GM21737 (cell line): ENCODE measurements around the gene HOXD4.

Source experiments
- ATAC-seq: cut with Tn5 transposase; IDR thresholded peaks from one replicate; pipeline ENCODE4 v1.9.1; 2021; ENCODE audit warnings: mild to moderate bottlenecking, moderate library complexity; ENCODE audit not compliant: unreplicated experiment

Gene HOXD4

DNA sequence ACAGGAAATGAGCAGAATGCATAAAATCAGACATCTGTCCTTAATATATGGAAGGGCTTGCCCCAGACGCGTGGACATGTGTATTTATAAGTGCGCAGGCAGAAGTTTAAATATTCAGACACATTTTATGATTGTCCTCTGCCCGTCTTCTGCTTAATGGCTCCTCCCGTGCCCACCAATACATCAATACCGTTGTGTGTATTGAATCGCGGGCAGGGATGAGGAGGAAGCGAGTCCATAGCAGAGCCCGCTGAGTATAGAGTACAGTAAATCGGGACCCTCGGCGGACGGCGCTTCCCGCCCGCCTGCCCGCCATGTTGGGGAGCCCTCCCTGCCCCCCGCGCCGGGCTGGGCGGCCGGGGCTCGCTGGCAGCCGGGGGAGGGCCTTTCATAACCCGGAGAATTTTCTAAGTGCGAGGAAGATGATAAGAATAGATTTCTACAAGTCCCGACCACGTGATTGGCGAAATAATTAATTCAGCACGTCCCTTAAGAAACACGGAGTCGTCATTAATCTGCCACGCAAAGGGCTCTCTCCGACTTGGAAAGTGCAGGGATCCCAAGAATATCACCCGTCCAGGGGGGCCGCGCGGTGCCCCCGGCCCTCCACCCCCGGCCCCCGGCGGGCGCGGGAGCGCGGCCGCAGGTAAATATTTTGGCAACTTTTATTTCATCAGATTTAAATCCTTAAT is 5.6 kb downstream of the HOXD4 start, which contains the start of gene HOXD3:
TSS of gene HOXD3 (plus strand) at position 501 of the 692 bp plus-strand sequence. CDS start 11,808 bp downstream, outside the sequence.
- no peak for ATAC-seq

DNA sequence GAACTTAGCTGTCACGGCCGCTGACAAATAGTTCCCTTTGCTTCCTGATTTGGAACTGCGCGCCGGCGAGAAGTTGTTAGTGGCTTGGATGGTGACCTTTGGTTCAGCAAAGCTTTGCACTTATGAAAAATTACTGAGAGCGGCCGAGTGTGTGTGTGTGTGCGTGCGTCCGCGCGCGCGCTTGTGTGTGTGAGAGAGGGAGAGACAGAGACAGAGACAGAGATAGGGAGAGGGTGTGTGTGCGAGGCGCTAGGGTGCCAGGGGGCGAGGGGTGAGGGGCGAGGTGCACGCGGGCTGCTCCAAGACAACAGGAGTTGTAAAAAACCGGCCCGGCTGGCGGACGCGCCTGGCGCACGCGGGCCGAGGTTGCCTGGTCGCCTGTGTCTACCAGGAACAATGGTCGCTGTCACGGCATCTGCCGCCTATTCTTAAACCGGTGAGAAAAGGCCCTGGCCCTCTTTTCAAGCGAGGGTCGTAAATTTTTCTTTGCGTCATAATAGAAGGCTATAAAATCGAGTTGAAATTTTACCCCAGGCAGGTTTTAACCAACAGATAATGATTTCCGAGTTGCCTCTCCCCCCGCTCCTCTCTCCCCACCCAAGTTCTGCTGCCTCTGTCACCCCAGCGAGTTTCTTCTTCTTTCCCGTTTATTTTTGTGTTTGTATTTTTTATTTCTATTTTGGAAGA is 6.3 kb downstream of the HOXD4 start:
- no peak for ATAC-seq

DNA sequence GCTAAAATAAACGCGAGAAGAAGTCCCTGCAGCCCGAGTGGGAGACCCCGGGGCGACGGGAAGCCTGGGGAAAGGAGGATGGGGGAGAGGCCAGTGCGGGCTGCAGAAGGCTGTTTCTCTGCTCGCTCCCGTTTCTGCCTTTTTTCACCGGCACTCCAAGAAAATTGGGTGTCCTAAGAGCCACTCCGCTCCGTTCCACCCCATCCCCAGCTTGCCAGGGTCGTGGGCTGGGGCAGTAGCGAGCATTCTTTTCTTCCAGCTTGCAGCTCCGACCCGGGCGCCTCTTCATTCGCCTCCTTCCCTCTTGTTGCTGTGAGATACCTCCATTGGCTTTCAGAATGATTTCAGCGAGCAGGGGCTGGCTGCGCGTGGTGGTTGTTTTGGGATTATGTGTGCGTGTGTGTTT is 6.8 kb downstream of the HOXD4 start:
- no peak for ATAC-seq

DNA sequence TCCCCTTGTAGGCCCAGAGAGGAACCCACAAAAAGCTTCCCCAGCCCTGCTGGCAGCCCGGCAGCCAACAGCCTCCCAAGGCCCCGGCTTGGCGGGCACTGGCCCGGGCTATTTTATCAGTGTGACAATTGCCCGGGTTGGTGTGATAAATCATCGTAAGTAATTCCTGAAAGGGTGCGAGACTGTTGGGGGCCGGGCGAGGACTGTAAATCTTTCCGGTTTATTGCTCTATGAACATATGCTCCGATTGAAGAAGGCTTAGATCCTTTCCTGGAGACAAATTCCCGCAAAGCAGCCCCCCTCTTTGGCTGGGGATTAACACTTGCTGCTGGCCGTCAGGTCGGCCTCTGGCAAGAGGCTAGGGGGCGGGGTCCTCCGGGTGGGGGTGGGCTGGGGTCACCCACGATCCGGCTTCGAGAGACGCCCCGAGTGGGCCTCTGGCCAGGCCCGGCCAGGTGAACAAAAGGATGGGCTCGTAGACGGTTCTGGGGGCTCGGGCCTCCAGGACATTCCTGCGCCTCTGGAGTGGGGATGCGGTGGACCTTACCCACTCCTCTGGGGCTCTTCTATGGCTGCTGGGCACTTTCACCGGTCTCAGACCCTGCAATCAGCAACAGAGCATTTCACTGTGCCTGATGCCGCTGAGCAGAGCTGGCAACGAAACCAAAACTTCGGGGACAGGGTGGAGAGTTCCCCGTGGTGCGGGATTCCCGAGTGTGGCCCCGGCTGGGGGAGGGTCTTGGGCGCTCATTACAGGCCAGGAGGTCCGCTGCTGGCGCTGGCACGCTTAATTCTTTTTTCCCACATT is 7.7 kb downstream of the HOXD4 start:
- no peak for ATAC-seq

DNA sequence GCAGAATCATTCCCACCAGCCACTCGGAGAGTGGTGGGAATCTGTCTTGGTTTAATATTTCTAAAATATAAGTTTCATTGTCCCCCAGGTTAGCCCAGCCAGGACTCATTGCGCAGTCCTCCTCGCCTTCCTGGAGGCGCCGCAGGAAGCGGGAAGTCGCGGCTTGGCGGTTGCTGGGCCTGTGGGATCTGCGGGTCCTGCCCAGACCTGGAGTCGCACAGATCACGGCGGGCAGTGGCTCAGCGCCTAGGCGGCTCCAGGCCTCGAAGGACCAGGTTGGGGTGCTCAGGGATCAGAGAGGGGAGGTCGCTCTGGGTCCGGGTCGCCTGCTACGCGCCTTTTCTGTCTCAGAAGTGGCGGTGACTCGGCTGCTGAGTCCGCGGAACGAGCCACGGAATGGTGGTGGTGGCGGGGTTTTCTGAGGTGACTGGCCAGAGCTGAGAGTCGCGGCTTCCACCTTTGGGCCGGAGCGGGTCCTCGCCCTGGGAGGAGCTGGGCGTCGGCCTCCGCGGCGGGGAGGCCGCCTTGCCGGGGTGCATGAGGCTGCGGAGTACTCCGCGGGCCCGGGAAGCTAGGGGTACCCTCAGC is 8.4 kb downstream of the HOXD4 start:
- no peak for ATAC-seq

DNA sequence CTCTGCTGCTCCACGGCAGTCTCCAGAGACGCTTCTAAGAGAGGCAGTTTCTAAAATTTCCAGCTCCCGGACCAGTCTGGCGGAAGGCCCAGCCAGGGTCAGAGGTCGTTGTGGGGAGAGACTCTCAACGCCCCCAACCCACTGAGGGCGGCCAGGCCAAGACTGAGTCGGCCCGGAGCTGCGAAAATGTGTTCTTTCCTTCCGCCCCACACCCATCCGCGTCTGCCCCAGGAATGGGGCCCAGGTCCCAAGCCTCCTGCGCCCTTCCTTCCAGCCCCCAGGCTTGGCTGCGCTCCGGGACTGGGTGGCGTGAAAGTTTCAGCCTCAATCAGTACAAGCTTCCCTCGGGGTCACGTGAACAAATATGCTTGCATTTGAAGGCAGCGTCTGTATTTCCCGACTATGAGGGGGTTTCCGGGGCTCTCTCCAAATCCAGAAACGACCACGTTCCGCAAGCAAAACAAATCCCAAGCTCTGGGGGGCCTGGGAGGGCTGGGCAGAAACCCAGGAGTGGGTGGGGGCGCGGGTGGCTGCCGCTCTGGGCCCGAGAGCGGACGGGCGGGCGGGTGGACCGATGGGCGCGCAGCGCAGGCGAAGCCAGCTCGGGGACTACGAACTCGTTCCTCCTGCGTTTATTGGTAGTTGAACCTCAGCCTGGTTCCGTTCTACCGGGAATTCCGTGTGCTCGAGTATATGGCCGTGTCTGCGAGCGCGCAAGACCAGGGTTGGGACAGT is 9.1 kb downstream of the HOXD4 start:
- ATAC-seq: no peak

DNA sequence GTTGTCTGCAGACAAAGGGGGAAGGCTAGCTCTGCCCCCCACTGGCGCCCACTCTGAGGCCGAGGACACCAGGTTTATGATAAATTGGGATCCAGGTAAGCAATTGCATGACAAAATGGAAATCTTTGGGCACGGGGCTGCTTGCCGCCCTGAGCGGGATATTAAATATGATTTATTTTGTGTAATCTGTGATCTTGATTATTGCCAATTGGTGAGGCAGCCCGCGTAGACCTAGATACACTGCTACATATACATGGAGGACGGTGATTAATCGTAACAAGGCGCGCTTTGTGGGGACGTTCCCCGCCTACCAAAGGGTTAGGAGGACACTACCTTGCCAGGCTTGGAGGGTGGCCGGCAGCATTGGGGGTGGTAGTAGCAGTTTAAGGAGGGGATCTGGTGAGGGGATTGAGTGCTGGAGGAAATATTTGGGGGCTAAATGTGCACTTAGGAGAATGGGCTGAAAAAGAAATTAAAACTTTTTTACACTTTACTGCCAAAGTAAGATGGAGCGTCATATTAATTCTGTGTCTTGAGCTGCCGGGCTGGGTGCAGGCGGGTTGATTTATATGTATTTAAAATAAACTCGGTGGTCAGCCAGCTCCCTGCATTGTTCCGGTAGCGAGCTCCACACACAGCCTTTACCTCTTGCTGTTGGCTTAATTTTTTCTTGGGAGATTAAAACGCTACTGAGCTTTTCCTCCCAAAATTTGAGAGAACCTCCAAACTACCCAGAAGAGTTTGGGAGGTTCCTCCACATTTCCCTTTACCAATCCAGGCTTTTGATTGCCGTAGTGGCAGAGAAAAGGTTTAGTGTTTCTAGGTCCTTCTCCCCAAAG is 9.9 kb downstream of the HOXD4 start:
- ATAC-seq: no peak

DNA sequence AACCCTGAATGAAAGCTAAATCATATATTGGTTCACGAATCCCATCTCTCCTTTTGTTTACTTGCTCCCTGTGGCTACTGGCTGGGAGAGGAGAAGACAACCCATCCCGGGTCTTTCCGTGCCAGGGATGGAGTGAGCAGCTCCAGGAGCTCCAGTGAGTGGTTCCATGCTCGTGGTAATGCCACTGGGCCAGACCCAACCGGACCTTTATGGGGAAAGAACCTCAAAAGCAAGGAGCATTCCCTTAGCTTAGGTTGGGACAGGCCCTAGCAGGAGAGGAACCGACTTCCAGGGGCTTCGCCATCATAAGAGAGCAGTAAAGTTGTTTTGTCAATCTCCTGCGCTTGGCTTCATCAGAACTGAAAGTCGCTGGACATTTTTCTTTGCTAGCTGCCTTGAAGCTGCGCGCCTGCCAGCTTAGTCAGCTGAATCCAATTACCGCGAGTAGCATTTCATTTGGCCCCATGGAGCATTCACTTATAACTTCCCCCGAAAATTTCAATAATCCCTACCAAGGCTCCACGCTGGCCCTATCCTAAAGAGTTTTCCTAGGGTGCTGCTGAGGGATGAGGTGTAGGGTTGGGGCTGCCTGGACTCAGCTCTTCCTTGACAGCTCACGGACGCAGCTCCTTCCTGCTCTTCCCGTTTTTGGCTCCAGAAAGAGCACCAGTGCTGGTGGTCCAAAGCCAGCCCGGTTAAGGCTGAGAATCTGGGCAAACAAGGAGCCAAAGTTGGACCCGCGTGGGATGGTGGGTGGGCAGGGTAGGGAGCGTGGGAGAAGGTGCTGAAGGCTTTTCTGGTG is 10.7 kb downstream of the HOXD4 start:
- no peak for ATAC-seq

DNA sequence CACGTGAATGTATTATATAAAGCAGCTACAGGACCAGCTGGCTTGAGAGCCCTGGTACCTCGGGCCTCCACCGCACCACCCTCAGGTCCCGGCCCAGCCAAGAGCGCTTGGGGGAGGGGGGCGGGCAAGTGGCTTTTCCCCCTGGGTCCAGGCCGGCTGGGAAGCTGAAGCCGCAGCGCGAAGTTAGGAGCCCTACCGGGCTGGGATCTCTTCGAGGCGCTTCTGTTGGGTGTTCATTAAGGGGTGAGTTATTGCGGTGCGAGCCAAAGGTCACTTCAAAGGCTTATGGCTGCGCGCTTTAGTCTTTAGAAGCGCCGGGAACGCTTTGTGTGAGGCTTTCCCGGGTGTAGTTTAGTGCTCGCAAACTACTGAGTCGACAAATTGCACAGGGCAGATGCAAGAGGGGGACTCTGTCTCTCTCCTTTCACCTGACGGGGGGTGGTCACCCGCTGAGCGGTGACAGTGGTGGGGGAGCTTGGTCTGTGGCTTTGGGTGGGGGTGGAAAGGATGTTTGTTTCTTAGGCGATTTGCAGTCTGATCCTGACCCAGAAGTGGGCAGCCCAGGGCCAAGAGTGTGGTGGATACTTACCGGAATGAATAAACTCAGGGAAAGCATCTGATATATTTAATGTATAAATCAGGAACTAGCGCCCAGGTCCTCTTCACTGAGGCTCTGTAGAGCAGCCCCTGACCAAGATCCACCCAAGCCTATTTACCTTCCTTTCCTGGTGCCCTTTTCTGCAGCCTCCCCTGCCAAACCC is 11.7 kb downstream of the HOXD4 start:
- no peak for ATAC-seq

DNA sequence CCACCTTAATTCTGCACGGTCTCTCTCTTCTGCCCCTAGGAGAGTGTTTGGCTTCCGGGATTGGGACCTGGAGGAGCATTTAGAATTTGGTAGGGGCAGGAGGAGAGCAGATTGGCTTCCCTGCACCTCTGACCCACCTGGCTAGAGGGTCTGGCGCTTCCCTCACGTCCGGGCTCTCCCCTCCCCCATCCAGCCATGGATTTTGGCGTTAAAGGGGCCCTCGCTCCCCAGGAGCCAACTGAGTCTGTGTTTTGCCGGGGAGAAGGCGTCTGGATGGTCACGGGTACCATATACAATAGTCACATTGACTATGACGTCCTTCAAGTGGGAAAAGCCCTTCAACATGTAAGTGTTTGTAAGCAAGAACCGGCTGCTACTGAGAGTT is 12.3 kb downstream of the HOXD4 start:
- ATAC-seq: no peak

DNA sequence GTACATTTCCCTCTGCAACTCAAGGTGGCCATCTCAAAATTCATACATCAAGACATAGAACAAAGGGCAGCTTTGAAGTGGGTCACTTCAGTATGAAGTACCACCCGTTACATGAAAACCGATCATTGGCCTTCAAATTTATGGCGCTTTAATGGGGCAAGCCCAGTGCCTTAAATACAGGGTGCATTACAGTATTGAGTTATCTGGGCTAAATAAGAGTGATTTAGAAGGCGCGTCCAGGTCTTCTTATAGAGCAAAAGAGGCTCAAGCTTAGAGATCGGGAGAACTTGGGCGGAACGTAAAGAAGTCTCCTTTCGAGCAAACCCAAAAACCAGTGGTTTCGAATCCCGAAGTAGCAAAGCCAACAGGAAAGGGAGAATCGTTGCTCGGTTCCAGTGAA is 12.9 kb downstream of the HOXD4 start:
- no peak for ATAC-seq

DNA sequence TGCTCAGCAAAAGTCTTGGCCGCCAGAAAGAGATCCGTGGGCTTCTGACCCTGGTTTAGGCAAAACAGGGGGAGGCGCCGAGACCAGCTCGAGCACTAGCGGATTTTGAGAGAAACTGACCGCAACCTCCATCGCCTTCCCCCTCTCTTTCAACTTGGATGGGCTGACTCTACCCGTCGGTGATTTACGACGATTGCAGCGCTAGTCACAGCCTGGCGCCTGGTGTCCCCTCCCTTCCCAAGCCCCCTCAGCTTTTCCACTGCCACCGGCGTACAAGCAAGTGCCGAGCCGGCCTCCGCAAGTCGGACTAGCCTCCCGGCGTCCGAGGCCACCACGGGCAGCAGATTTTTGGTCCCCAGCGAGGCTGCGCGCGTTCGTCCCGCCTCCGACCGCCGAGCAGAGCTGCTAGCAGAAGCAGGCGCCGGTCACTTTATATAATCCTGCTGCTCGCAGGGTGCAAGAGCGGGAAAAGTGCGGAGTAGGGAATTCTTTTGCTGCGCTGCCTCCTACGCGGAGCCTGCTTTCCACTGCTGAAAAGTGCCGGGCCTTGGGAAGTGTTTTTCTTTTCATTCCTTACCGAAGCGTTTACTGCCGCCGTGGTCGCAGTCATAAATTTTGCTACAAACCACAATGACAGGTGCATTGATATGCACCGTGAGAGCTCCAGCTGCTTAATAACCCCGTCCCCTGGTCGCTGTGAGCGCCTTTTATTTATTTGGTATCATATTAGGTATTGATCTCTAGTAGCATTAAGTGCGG is 13.4 kb downstream of the HOXD4 start:
- ATAC-seq: no peak

DNA sequence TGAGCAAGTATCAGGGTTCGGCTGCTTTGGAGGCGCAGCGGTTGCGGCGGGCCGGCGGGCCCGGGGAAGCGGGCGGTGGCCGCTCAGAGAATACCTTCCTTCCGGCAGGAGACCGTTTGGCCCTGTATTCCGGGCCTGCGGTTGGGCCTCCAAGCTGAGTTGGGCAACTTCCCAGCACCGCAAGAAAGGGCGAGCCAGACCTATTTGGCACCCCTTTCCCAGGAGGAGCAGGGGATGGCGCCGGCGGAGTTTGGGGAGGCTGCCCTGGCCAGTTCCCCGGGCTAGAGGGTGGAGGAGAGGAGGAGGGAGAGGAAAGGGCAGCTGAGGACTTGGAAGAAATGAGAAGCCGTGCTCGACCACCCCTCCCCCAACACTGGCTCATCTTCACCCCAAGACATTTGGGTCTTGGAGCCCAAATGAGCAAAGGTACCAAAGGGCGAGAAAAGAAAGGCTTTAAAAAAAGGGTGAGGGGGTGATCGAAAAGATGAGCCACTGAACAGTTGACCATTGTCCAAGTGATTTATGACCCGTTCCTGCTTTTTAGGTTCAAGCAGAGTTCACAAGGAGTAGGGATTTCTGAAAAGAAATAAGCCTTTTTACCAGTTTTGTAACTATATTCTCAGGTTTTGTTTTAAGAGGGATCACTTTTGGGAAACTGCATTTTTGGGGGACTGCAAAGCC is 14.2 kb downstream of the HOXD4 start:
- no peak for ATAC-seq

DNA sequence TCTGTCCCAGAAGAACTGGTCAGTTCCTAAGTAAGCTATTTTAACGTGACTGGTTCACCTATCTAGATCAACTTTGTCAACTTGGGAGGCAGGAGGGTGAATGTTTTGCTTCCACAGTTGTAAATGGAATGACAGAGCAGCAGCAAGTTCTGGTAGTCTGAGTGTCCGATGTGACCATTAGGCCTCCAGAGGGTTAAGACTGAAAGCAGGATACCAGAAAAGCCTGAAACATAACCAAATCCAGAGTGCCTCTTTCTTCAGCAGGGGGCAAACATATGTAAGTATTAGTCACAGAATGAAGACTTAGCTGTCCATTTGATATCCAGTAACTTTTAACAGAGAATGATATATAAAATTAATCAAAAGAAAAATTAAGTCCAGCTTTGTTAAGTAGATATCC is 14.9 kb downstream of the HOXD4 start:
- ATAC-seq: no peak

DNA sequence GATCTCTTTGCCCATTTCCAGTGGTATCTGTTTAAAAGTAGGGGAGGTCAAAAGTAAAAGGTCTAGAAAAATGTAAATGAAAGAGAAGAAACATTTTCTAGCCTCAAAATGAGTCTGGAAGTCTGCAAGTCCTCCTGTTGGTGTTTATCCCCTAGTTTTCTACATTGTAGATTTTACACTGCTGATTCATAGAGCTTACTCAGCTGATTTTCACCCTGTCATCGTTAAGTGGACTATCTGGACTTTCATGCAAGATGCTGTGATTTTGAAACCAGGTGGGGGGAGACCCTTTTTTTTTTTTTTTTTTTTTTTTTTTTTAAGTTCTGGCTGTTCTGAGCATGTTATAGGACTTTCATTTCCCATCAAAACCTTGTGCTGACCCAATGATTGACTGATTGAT is 16.0 kb downstream of the HOXD4 start:
- no peak for ATAC-seq

DNA sequence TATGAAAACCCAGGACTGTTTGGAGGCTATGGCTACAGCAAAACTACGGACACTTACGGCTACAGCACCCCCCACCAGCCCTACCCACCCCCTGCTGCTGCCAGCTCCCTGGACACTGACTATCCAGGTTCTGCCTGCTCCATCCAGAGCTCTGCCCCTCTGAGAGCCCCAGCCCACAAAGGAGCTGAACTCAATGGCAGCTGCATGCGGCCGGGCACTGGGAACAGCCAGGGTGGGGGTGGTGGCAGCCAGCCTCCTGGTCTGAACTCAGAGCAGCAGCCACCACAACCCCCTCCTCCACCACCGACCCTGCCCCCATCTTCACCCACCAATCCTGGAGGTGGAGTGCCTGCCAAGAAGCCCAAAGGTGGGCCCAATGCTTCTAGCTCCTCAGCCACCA is 17.8 kb downstream of the HOXD4 start:
- ATAC-seq: no peak

DNA sequence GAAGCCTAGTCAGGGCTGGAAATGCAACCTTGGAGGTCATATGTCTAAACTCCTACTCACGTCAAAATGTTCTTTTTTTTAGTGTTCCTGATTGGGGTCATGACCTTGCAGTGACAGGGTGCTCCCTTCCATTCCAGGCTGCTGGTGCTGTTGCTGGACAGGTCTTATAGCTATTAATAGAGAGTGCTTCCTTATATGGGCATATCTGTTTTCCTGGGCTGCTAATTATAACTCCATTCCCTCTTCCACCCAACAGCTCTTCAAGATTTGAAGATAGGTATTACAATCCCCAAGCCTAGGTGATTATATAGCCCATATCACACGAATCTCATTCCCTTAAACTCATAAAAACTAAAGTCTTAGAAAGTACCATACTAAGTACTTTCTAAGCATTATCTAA is 18.4 kb downstream of the HOXD4 start:
- ATAC-seq: no peak
